HUES48 (cell line): Measurements from ENCODE around the gene SAMD11.

Source experiments
- H3K27ac ChIP-seq: one replicate; pipeline ENCODE4 v1.7.0; 2013; ENCODE audit warnings: low read depth, low read length, inconsistent platforms
- H3K27me3 ChIP-seq: 2 replicates; pipeline ENCODE4 v1.6.1; 2013; ENCODE audit warnings: mild to moderate bottlenecking, low read length; ENCODE audit not compliant: control insufficient read depth, insufficient read depth
- H3K36me3 ChIP-seq: 2 replicates; pipeline ENCODE4 v1.6.1; 2013; ENCODE audit warnings: low read length; ENCODE audit not compliant: control insufficient read depth, insufficient read depth
- H3K4me1 ChIP-seq: 2 replicates; pipeline ENCODE4 v1.6.1; 2013; ENCODE audit warnings: mild to moderate bottlenecking, low read length; ENCODE audit not compliant: control insufficient read depth, insufficient read depth
- H3K4me3 ChIP-seq: 2 replicates; pipeline ENCODE4 v1.5.1; 2013; ENCODE audit warnings: mild to moderate bottlenecking, low read depth, low read length
- H3K9ac ChIP-seq: 2 replicates; pipeline ENCODE4 v1.6.1; 2013; ENCODE audit warnings: mild to moderate bottlenecking, low read depth, low read length, moderate library complexity
- H3K9me3 ChIP-seq: 2 replicates; pipeline ENCODE4 v1.6.1; 2013; ENCODE audit warnings: low read length; ENCODE audit not compliant: control insufficient read depth, insufficient read depth

Gene SAMD11

DNA sequence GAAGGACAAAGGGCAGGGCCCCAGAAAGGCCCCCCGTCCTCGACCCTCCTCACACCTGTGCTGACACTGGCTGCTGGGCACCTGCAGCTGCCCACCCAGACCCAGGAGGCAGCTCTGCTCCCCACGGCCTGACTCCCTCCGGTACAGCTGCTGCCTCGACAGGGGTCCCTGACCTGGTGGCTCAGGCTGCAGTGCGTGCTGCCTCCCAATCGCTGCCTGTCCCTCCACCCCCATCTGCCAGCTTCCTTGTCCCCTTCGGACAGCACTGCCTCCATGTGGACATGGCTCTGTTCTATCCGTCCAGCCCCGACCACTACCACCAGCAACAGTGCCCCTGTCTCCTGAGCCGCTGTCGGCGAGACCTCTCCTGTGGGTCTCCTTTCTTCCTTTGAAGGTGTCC lies 31.2 kb downstream of the SAMD11 start:
- H3K27me3 ChIP-seq = peaks cover 7% of the 10 kb centered on the region
- H3K4me3 ChIP-seq = no peak overlapping the region
- no peak overlapping the region for H3K9ac ChIP-seq
- H3K4me1 ChIP-seq = no peaks in the 10 kb centered on the region
- no peak overlapping the region for H3K27ac ChIP-seq
- peaks cover 70% of the 10 kb centered on the region for H3K36me3 ChIP-seq
- H3K9me3 ChIP-seq = no peaks in the 10 kb centered on the region

- Histone ChIP-seq H3K9me3 (no peaks in the 10 kb centered on the region), H3K27ac (no peak overlapping the region), H3K4me1 (no peaks in the 10 kb centered on the region), H3K27me3 (peaks cover 11% of the 10 kb centered on the region), H3K4me3 (no peak overlapping the region), H3K9ac (no peak overlapping the region), H3K36me3 (peaks cover 64% of the 10 kb centered on the region)
Measured at GRCh38 chr1:955474-955873, 31.8 kb downstream of the SAMD11 start.

DNA sequence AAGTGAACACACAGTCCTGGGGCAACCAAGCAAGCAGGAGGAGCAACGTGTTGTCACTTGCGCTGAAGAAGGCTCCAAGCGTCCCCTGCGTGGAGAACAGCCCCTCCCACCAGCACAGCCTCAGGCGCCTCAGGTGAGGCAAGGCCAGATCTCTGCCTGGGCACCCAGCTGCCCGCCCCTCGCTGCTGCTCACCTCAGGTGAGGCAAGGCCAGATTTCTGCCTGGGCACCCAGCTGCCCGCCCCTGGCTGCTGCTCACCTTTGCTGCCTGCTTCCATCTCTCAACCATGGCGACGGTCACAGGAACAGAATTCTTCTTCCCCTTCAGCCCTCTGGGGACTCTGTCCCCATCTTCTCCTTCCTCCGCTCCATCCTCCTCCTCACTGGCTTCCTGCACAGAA lies 32.9 kb downstream of the SAMD11 start:
- peaks cover 18% of the 10 kb centered on the region for H3K27me3 ChIP-seq
- H3K27ac ChIP-seq = no peak overlapping the region
- peaks cover 56% of the 10 kb centered on the region for H3K36me3 ChIP-seq

GRCh38 chr1:958823-959730 lies 35.4 kb downstream of the SAMD11 start, which contains the start of gene NOC2L:
TSS of gene NOC2L (minus strand) at chr1:959256. CDS start at chr1:959240, 16 bp downstream.
- H3K4me1 ChIP-seq = no peaks in the 10 kb centered on the region
- peak within 1 kb of the TSS; percentile 45 for H3K9ac ChIP-seq
- peaks cover 20% of the 10 kb centered on the region for H3K27me3 ChIP-seq
- peak within 1 kb of the TSS; percentile 94 for H3K4me3 ChIP-seq
- H3K36me3 ChIP-seq = peaks cover 52% of the 10 kb centered on the region
- no peaks in the 10 kb centered on the region for H3K9me3 ChIP-seq
- H3K27ac ChIP-seq = peak within 1 kb of the TSS; percentile 11

More for the DNA sequence above, 32.9 kb downstream of the SAMD11 start:
- H3K4me1 ChIP-seq = no peaks in the 10 kb centered on the region
- H3K9me3 ChIP-seq = no peaks in the 10 kb centered on the region
- no peak overlapping the region for H3K9ac ChIP-seq
- no peak overlapping the region for H3K4me3 ChIP-seq

GRCh38 chr1:959731-960362 lies 36.1 kb downstream of the SAMD11 start:
- Histone ChIP-seq H3K27me3 (peaks cover 20% of the 10 kb centered on the region), H3K9ac (no peak overlapping the region), H3K9me3 (no peaks in the 10 kb centered on the region), H3K36me3 (peaks cover 45% of the 10 kb centered on the region), H3K27ac (no peak overlapping the region), H3K4me3 (peak overlapping the region; percentile 94; the same call in 1 of the 2 replicates), H3K4me1 (no peaks in the 10 kb centered on the region)

DNA sequence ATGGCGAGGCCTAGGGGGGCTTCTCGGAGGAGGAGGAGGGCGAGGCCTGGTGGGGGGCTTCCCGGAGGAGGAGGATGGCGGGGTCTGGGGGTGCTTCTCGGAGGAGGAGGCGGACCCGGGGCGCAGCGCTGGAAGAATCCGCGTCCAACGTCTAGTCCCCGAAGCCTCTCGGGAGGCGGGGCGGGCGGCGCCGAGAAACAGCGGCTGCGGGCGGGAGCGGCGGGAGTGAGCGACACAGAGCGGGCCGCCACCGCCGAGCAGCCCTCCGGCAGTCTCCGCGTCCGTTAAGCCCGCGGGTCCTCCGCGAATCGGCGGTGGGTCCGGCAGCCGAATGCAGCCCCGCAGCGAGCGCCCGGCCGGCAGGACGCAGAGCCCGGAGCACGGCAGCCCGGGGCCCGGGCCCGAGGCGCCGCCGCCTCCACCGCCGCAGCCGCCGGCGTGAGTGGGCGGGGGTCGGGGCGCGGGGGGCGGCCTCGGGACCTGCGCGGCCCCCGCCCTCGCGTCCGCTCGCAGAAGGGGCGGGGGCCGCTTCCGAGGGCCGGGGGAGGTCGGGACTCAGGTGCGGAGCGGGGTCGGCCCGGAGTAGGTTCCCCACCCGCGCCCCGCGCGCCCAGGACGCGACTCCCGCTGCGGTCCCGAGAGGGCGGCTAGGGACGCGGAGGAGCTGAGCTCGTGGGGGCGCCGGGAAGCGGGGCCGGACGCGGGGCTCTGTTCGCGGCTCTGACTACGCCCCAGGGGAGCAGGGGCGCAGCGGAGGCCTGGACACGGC lies 36.8 kb downstream of the SAMD11 start, which contains the start of gene KLHL17:
Gene KLHL17 (plus strand): TSS at position 222 of the 769 bp plus-strand sequence. CDS start 110 bp downstream, at position 332.
- Histone ChIP-seq H3K4me1 (no peaks in the 10 kb centered on the region), H3K27ac (no peak within 1 kb of the TSS)

GRCh38 chr1:961132-961669 lies 37.5 kb downstream of the SAMD11 start:
- H3K36me3 ChIP-seq = peaks cover 39% of the 10 kb centered on the region

More for the DNA sequence above, 36.8 kb downstream of the SAMD11 start, which contains the start of gene KLHL17:
- Histone ChIP-seq H3K4me3 (peak within 1 kb of the TSS; percentile 94), H3K9ac (no peak within 1 kb of the TSS), H3K9me3 (no peaks in the 10 kb centered on the region), H3K27me3 (peaks cover 23% of the 10 kb centered on the region), H3K36me3 (peaks cover 45% of the 10 kb centered on the region)

DNA sequence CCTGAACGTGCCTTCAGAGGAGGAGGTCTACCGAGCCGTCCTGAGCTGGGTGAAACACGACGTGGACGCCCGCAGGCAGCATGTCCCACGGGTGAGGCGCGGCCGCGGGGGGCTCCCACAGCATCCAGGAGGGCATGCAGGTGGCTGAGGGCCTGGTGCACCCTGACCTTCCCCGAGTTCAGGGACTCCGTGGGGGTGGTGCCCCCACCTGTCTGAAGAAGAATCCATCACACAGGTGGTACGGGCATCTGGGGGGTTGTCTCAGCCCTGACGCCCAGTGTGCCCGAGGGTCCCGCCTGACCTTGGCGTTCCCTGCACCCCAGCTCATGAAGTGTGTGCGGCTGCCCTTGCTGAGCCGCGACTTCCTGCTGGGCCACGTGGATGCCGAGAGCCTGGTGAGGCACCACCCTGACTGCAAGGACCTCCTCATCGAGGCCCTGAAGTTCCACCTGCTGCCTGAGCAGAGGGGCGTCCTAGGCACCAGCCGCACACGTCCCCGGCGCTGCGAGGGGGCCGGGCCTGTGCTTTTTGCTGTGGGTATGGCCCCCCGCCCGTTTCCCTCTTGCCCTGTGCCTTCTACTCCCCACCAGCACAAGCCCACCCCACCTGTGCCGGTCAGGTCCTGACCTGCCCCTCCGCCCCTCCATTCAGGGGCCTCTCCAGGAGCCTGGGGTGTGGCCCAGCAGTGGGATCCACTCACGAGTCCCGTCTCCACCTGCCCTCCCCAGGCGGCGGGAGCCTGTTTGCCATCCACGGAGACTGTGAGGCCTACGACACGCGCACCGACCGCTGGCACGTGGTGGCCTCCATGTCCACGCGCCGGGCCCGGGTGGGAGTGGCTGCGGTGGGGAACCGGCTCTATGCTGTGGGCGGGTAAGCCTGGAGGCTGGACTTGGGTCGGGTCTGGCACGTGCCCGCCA lies 38.9 kb downstream of the SAMD11 start:
- Histone ChIP-seq H3K4me3 (no peak overlapping the region), H3K27me3 (peaks cover 43% of the 10 kb centered on the region), H3K36me3 (peaks cover 28% of the 10 kb centered on the region), H3K4me1 (0 out of 2 replicates have a peak, but pooled peaks cover 4% of the 10 kb centered on the region), H3K9me3 (no peaks in the 10 kb centered on the region), H3K9ac (no peak overlapping the region), H3K27ac (no peak overlapping the region)

More at GRCh38 chr1:961132-961669, 37.5 kb downstream of the SAMD11 start:
- H3K27ac ChIP-seq = no peak overlapping the region
- peaks cover 28% of the 10 kb centered on the region for H3K27me3 ChIP-seq
- H3K9me3 ChIP-seq = no peaks in the 10 kb centered on the region
- H3K4me1 ChIP-seq = 0 out of 2 replicates have a peak, but pooled peaks cover 4% of the 10 kb centered on the region
- no peak overlapping the region for H3K9ac ChIP-seq
- H3K4me3 ChIP-seq = peak overlapping the region; percentile 64

- H3K27ac ChIP-seq = no peak overlapping the region
- H3K9ac ChIP-seq = no peak overlapping the region
- H3K36me3 ChIP-seq = peaks cover 28% of the 10 kb centered on the region
- H3K4me3 ChIP-seq = no peak overlapping the region
- no peaks in the 10 kb centered on the region for H3K9me3 ChIP-seq
- H3K4me1 ChIP-seq = 0 out of 2 replicates have a peak, but pooled peaks cover 4% of the 10 kb centered on the region
- H3K27me3 ChIP-seq = peaks cover 49% of the 10 kb centered on the region
Measured at GRCh38 chr1:963301-963651, 39.6 kb downstream of the SAMD11 start.
